GM21737 (cell line): ENCODE results near the gene CBFA2T3.

Experiments used
- ATAC-seq: cut with Tn5 transposase; IDR thresholded peaks from one replicate; pipeline ENCODE4 v1.9.1; 2021; ENCODE audit warnings: mild to moderate bottlenecking, moderate library complexity; ENCODE audit not compliant: unreplicated experiment

The CBFA2T3 gene

DNA sequence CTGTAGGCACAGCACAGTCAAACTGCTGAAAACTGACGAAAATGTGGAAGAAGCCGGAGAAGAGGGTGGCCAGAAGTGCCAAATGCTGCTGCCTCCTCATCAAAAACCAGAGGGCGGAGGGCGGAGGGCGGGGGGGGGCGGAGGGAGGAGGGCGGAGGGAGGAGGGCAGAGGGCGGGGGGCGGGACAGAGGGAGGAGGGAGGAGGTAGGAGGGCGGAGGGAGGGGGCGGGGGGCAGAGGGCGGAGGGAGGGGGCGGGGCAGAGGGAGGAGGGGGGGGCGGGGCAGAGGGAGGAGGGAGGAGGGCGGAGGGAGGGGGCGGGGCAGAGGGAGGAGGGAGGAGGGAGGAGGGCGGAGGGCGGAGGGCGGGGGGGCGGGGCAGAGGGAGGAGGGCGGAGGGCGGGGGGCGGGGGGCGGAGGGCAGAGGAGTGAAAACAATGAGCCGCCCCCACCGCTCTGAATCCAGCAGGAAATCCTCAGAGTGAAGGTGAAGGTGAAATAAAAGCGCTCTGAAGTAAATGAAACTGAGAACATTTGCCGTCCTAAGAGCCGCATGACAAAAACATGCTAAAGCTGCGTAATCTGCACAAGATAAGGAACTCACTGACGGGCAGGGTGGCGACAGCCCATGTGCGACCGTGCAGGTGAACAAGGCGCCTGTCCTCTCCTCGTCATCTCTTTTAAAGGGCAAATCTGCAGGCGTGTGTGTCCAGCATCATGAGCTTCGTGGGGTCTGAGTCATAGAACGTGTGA lies 22.6 kb upstream of the CBFA2T3 start:
- no peak for ATAC-seq

- ATAC-seq: no peak
Observed at GRCh38 chr16:88995746-88996535, 18.9 kb upstream of the CBFA2T3 start.

DNA sequence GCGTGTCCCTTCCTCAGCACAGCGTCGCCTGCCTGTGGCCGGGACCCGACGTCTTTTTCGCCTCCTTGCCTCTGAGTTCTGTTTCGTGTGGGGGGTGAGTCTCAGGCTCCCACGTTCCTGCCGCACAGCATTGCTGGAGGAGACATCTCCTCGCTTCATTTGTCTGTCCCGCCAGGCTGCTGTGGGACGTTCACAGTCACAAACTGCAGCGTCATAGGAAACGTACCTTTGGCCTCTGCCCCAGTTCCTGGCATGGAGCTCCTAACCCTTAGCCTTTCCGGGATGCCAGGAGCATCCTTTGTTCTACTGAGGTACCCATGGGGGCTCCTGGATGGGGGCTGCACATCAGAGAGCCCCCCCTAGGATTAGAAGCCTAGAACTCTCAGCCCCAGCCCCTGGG lies 18.2 kb upstream of the CBFA2T3 start:
- ATAC-seq: no peak

GRCh38 chr16:88994695-88995094 lies 17.7 kb upstream of the CBFA2T3 start:
- no peak for ATAC-seq

GRCh38 chr16:88993946-88994600 lies 17.1 kb upstream of the CBFA2T3 start:
- ATAC-seq: no peak

DNA sequence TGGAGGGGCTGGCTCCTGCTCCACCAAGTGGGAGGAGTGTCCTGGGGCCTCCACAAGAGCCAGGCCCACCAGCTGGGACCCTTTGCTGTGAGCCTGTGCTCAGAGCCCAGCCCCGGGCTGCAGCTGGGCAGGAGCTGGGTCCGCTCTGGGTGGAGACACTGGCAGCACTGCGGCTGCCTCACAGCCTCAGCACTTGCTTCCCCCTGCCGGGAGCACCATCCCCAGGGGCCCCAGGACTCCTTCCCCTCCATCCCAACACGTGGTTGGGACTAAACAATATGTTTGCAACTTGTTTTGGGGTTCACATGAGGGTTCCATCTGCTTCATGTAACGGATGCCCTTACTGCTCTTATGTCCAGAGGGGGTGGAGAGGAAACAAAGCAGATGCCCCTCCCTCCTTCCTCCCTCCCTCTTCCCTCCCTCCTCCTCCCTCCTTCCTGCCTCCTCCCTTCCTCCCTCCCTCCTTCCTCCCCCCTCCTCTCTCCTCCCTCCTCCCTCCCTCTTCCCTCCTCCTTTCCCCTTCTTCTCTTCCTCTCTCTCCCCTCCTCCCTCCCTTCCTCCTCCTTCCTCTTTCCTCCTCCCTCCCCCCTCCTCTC lies 16.3 kb upstream of the CBFA2T3 start:
- no peak for ATAC-seq

DNA sequence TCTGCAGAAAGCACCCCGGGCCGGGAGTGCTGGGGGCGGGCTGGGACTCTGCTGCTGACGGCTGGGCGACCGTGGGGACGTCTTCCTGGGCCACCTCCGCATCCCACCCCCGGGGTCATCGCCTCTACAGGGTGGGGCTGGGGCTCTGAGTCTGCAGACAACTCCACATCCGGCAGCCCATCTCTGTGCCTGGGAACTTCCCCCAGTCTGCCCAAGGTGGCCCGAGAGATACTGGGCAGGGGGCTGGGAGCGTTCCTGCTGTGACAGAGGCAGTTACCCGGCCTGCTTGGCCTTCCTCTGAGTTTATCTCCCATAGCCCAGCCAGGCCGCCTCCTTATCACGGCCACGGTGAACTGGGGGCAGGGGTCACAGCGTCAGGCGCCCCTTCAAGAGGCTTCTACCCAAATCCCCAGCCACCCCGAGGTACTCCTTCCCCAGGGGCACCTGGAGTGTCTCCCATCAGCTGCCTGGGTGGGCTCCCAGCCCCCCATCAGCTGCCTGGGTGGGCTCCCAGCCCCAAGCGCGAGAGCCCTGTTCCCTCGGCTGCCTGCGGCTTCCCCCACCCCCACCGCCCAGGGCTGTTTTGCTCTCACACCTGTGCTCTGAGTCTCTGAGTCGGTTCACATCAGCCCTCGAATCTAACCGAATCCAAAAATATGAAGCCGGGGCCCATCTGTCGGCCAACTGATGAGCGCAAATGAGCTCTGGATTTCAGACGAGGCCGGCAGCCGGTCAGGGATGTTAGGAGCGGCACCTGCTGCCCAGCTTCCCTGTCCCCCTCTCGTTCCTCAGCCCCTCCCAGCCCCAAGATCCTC lies 15.6 kb upstream of the CBFA2T3 start:
- ATAC-seq: no peak

DNA sequence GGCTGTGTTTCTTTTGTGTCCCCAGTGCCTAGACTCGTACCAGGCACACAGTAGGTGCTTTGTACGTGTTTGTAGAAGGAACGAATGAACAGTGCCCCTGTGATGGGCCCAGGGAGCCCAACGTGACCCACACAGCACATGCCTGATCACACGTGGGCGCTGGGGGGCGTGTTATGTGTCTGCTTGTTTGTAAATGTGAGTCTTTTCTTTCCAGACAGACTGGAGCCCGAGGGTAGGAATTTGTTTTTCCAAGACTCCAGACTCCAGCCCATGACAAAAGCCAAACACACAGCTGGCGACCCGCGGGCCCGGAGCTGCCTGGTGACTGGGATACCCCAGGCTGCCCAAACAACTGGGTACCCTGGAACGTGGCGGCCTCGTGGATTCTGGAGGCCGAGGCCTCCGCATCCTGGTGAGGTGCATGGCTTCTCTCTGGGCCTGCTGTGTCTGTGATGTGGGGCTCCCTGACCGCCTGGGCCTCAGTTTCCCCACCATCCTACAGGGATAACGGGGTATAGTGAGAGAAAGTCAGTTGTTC lies 14.9 kb upstream of the CBFA2T3 start:
- ATAC-seq: no peak

DNA sequence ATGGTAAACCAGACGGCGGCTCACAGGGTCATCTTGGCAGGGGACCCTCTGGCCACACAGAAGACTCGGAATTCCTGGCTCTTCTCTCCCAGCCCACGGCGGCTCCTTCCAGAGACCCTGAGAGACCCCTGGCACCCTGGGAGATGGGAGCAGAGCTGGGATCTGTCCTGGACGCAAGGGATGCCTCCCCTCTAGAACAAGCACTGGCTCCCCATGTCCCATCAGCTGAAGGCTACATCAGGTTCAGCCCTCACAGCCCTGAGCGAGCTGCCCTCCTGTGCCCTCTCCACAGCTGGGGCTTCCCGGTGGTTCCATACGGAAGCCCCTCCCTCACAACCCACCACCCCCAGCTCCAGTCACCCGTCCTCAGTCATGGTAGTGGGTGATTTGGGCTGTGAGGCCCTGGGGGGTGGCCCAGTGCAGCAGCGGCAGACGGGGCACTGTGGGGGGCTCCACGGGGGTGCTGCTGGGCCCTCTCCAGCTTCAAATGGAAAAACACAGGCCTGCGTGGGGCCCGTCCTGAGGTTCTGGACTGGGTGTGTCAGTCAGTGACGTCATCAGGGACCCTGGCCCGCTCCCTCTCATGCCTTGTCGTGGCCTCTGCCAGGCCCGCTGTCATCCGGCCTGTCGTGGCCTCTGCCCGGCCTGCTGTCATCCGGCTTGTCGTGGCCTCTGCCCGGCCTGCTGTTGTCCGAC lies 13.0 kb upstream of the CBFA2T3 start:
- ATAC-seq: no peak

DNA sequence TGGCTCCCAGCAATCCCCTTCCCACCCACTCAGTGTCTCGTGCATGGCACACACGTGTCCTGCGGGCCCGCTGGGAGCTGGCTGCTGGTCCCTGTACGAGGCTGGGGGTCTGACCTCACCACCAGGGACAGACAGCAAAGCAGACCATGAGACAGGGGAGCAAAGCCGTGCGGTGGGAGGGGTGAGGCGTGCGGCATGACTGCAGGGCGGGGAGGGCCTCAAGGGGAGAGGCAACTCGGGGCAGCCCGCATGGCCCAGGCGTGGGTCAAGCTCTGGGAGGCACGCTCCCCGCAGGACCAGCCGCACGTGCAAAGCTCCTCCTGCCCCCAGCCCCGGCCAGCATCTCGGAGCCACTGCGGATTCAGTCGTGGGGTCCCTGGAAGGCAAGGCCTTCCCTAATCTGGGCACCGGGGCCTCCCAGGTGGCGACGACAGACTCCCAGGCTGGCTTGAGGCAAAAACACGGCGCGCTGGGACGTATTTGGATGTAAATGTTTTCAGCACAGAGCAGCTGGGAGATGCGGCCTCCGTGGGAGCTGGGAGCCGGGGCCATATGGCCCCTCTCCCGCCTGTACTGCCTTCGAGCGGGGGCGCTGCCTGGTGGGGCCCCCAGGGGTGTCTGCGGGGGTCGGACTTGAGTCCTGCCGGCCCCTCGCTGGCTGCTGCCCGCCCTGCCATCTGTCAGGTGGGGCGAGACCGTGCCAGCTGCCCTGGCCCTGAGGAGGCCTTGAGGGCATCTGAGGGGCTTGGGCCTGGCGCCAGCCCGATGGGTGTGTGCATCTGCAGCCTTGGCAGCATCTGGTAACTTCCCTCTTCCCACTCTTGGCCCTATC lies 12.2 kb upstream of the CBFA2T3 start:
- ATAC-seq: no peak

DNA sequence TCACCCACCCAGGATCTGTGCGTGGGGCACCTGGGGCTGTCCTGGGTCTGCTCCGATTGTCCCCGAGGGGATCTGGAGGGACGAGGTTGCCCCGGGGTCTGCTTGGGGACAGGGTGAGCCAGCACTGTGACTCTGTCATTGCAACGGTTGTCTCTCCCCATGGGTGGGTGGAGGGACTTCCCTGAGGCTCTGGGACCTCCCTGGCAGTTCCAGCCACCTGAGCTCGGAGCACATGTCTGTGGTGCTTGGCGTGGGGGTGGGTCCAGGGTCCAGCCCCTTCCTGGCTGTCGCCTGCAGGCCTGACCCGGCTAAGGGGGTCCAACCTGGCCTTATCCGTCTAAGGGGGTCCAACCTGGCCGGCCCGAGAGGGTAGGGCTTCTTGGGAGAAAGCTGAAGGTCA lies 8.5 kb upstream of the CBFA2T3 start:
- ATAC-seq: no peak

GRCh38 chr16:88983771-88984687 lies 7.0 kb upstream of the CBFA2T3 start:
- no peak for ATAC-seq

DNA sequence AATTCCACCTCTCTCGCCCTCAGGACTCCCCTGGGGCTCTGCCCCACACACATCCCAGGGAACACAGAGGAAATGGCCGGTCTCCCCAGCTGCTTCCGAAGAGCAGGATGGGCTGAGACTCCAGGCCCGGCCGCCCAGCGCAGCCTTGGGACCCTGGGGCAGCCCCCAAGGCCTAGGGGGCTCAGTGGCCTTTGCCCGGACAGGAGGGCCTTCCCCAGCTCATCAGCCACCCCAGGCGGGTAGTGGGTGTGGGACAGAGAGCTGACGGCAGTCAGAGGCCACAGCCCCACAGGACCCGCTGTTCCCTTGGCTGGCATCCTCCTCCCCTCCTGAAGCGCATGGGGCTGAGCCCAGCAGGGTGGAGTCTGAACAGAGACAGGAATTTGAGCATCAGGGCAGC lies 6.2 kb upstream of the CBFA2T3 start:
- ATAC-seq: no peak

DNA sequence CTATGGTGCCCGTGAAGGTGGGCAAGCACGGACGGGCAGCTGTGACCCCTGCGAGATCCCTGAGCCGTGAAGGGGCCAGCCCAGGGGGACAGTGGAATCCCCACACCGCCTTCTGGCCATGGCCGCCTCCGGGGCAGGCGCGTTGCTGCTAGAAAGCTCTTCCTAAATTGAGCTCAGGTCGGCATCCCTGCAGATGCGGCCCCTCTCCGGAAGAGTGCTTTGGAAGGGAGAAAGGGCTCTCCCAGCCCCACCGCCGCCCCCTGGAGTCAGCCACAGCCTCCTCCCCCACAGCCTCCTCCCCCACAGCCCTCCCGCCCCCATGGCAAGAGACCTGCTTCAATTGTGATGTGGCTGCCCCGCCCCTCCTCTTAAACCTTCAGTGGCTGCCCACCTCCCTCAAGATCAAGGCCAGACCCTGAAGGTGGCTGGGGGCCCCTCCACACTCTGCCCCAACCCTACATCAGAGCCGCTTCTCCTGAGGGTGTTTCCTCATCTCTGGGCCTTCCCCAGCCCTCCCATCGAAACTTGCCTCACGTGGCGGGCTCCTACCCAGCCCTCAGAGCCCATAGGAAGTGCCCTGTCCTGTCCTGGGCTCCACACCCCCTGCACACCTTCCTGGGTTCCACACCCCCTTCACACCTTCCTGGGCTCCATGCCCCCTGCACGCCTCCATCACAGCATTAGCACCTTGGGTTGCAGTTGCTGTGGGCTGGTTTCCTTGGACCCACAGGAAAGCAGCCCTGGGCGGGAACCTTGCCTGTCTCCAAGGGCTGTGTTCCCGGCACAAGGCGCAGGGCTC lies 5.5 kb upstream of the CBFA2T3 start:
- ATAC-seq: no peak

GRCh38 chr16:88979353-88980015 lies 2.5 kb upstream of the CBFA2T3 start:
- no peak for ATAC-seq

DNA sequence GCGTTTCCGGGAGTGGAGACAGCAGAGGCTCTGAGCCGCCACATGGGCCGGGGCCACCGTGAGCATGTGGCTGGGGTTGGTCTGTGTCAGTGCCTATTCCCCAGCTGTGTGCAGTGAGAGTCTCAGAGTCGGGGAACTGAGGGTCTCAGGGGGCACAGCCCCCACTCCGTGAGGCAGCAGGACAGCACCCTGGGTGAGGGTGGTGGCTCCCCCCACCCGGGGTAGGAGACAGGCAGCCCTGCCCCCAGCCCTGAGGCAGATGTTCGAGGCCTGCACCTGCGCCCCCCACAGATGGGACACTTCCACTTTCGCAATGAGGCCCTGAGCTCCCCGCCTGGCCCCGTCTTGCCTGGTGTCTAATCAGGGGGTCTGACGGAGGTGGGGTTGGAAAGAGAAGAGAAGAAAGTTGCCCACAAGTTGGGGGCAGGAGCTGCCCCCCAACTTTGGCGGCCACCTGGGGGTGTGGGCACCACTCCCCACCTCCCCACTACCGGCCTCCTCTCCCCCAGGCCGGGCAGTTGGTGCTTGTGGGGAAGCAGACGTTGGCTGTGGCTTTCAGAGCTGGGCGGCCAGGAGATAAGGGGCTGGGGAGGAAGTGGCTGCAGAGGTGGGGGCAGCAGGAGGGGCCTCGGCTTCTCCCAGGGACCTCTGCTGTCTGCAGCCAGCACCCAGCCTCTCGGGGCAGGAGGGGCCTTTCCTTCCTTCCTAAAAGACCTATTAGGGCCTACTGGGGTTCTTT lies 1.8 kb upstream of the CBFA2T3 start:
- peak; percentile 22 for ATAC-seq
